PC-3 (cell line): ENCODE measurements around the gene SDC4. TPM values are rescaled to one million over a fixed set of nuclear protein-coding genes. Genes with fewer than 3 reads are reported as not detected.

Experiments used
- ATAC-seq: fragments of 200-7000 bp; cut with Tn5 transposase; 2 replicates; pipeline ENCODE4 v1.9.1; 2020; ENCODE audit warnings: mild to moderate bottlenecking, moderate library complexity
- BruUV-seq: library from RNA; stranded (reverse); fragments of 400-500 nt; replicated peaks from 2 replicates; lab custom pipeline; 2021; lab: Mats Ljungman, UMichigan
- CTCF ChIA-PET: fragments of 300-600 bp; sonication (Branson Sonifier 250); formaldehyde crosslinking; loops from one replicate; lab custom pipeline; 2022; ENCODE audit warnings: antibody characterized with exemption; lab: Charles Lee
- POLR2A ChIA-PET: fragments of 300-600 bp; sonication (Branson Sonifier 250); formaldehyde crosslinking; loops from one replicate; lab custom pipeline; 2022; ENCODE audit warnings: antibody characterized with exemption; ENCODE audit not compliant: unreplicated experiment; lab: Charles Lee
- DNase-seq: peaks from one replicate; pipeline ENCODE4 v3.0.0-alpha.2; 2015
- H2AFZ ChIP-seq: fragments of 300-600 bp; sonication (generic); 2 replicates; pipeline ENCODE4 v1.6.0; 2016; ENCODE audit warnings: antibody characterized with exemption, low read length
- H3F3A ChIP-seq: fragments of 300-600 bp; sonication (generic); one replicate; pipeline ENCODE4 v1.6.0; 2017; ENCODE audit warnings: antibody characterized with exemption, low read length, control low read depth, mild to moderate bottlenecking; ENCODE audit not compliant: unreplicated experiment
- H3K27ac ChIP-seq: fragments of 300-600 bp; sonication (generic); 2 replicates; pipeline ENCODE4 v1.5.1; 2016; ENCODE audit warnings: mild to moderate bottlenecking, low read length
- H3K27me3 ChIP-seq: fragments of 300-600 bp; sonication (generic); 2 replicates; pipeline ENCODE4 v1.6.1; 2016; ENCODE audit warnings: low read length, mixed read lengths
- H3K36me3 ChIP-seq: fragments of 300-600 bp; sonication (generic); 2 replicates; pipeline ENCODE4 v1.6.1; 2016; ENCODE audit warnings: low read depth, mixed run types, low read length, mixed read lengths
- H3K4me1 ChIP-seq: fragments of 300-600 bp; sonication (generic); 2 replicates; pipeline ENCODE4 v1.5.1; 2016; ENCODE audit warnings: low read length; ENCODE audit not compliant: insufficient read depth
- H3K4me2 ChIP-seq: fragments of 300-600 bp; sonication (generic); 2 replicates; pipeline ENCODE4 v1.6.0; 2016; ENCODE audit warnings: low read length
- H3K4me3 ChIP-seq: fragments of 300-600 bp; sonication (generic); 2 replicates; pipeline ENCODE4 v1.5.1; 2016; ENCODE audit warnings: mild to moderate bottlenecking, low read length, mixed read lengths
- H3K79me2 ChIP-seq: fragments of 300-600 bp; sonication (generic); 2 replicates; pipeline ENCODE4 v1.6.1; 2017; ENCODE audit warnings: low read length, mixed read lengths
- H3K9ac ChIP-seq: fragments of 300-600 bp; sonication (generic); 2 replicates; pipeline ENCODE4 v1.6.0; 2016; ENCODE audit warnings: mild to moderate bottlenecking, low read length
- H3K9me2 ChIP-seq: fragments of 300-600 bp; sonication (generic); replicated peaks from 2 replicates; pipeline ENCODE4 v1.6.1; 2016; ENCODE audit warnings: mixed run types, low read length, mixed read lengths
- H3K9me3 ChIP-seq: fragments of 300-600 bp; sonication (generic); 2 replicates; pipeline ENCODE4 v1.6.1; 2016; ENCODE audit warnings: low read length, mixed read lengths
- H4K20me1 ChIP-seq: fragments of 300-600 bp; sonication (generic); 2 replicates; pipeline ENCODE4 v1.6.1; 2016; ENCODE audit warnings: low read length, mixed read lengths
- EZH2 ChIP-seq: fragments of 300-600 bp; sonication (generic); IDR thresholded peaks from one replicate; pipeline ENCODE4 v1.6.1; 2017; ENCODE audit warnings: antibody characterized with exemption, mild to moderate bottlenecking, low read length; ENCODE audit not compliant: unreplicated experiment
- EZH2phosphoT487 ChIP-seq: fragments of 300-600 bp; sonication (generic); IDR thresholded peaks from 2 replicates; pipeline ENCODE4 v1.6.1; 2018; ENCODE audit warnings: mild to moderate bottlenecking, antibody characterized with exemption, low read length, borderline replicate concordance
- intact Hi-C: fragments of 100-400 bp; cut with micrococcal nuclease; formaldehyde crosslinking; loops from 2 replicates; pipeline ENCODE4 v1.9.0; 2023
- total RNA-seq: library from RNA; depleted of rRNA; stranded (reverse); fragments of >200 nt; gene quantifications from 2 replicates; pipeline ENCODE4 v1.2.3, GENCODE V29; 2014
- TF ChIP-seq, protein P1 (sequence below): fragments of 300-600 bp; sonication (generic); conservative IDR thresholded peaks from 2 replicates; pipeline ENCODE4 v1.5.1; 2017; ENCODE audit warnings: antibody characterized with exemption, low read depth, mild to moderate bottlenecking, low read length

SDC4 gene
- total RNA-seq, 1 experiment from 2014 or later = 134 TPM

GRCh38 chr20:45377269-45377668 is 29.0 kb upstream of the SDC4 start:
- Histone ChIP-seq H3K9me3 (no peaks in the 10 kb centered on the region), H4K20me1 (no peaks in the 10 kb centered on the region), H3K4me1 (peaks cover 1% of the 10 kb centered on the region), H3K4me3 (no peak overlapping the region), H2AFZ (no peak overlapping the region), H3K9ac (no peak overlapping the region), H3F3A (peaks cover under 1% of the 10 kb centered on the region), H3K4me2 (no peak overlapping the region), H3K27ac (no peak overlapping the region), H3K9me2 (no peaks in the 10 kb centered on the region), H3K79me2 (no peaks in the 10 kb centered on the region), H3K27me3 (no peaks in the 10 kb centered on the region), H3K36me3 (peaks cover 5% of the 10 kb centered on the region; the same call in 1 of the 2 replicates)
- POLR2A ChIA-PET = no interaction called here
- no TSS peak for BruUV-seq
- intact Hi-C loops = no loop called here
- CTCF ChIA-PET = interaction anchor here (1.3 kb wide), 1 partner anchor 59 kb away, joined by 3 read pairs; no protein-coding TSS in a partner anchor
- TF ChIP-seq EZH2 (no peak), EZH2phosphoT487 (no peak)
- TF ChIP-seq, protein P1, sequence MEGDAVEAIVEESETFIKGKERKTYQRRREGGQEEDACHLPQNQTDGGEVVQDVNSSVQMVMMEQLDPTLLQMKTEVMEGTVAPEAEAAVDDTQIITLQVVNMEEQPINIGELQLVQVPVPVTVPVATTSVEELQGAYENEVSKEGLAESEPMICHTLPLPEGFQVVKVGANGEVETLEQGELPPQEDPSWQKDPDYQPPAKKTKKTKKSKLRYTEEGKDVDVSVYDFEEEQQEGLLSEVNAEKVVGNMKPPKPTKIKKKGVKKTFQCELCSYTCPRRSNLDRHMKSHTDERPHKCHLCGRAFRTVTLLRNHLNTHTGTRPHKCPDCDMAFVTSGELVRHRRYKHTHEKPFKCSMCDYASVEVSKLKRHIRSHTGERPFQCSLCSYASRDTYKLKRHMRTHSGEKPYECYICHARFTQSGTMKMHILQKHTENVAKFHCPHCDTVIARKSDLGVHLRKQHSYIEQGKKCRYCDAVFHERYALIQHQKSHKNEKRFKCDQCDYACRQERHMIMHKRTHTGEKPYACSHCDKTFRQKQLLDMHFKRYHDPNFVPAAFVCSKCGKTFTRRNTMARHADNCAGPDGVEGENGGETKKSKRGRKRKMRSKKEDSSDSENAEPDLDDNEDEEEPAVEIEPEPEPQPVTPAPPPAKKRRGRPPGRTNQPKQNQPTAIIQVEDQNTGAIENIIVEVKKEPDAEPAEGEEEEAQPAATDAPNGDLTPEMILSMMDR = no peak
- DNase-seq (no peak), ATAC-seq (no peak)

DNA sequence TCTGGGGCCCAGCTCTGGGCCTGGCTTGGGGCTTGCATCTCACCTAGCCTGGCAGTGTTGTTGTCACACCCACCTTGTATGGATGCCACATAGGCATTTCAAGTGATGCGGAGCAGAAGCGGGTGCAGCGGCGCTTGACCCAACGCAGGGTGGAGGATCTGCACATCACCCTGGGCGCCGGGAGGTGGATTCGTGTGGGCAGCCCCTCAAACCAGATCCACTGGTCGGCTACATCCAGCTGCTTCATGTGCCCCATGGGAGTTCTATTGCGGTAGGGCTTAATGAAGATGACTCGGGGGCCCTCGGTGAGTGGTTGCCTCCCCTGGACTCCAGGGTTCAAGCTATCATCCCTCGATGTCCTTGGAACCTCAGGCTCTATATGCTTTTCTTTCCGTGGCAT is 26.7 kb upstream of the SDC4 start:
- H3K4me3 ChIP-seq = no peak overlapping the region
- H3K9me2 ChIP-seq = no peaks in the 10 kb centered on the region
- no peak overlapping the region for H3K27ac ChIP-seq
- H3K4me1 ChIP-seq = no peaks in the 10 kb centered on the region; the same call in 1 of the 2 replicates
- no peaks in the 10 kb centered on the region for H3K9me3 ChIP-seq
- TF ChIP-seq EZH2 = no peak
- POLR2A ChIA-PET = no interaction called here
- H3K9ac ChIP-seq = no peak overlapping the region
- CTCF ChIA-PET = no interaction called here
- BruUV-seq = no TSS peak
- no peaks in the 10 kb centered on the region for H3F3A ChIP-seq
- peaks cover 5% of the 10 kb centered on the region; the same call in 1 of the 2 replicates for H3K36me3 ChIP-seq
- intact Hi-C loops = loop anchor here (1.0 kb wide), 1 partner anchor 61 kb away; no protein-coding TSS in a partner anchor
- no peaks in the 10 kb centered on the region for H3K27me3 ChIP-seq
- H4K20me1 ChIP-seq = no peaks in the 10 kb centered on the region
- DNase-seq (no peak), ATAC-seq (no peak)
- H2AFZ ChIP-seq = no peak overlapping the region
- no peak overlapping the region for H3K4me2 ChIP-seq
- H3K79me2 ChIP-seq = no peaks in the 10 kb centered on the region

GRCh38 chr20:45374101-45374467 is 25.9 kb upstream of the SDC4 start:
- no TSS peak for BruUV-seq
- Histone ChIP-seq H3K9ac (no peak overlapping the region), H3F3A (no peaks in the 10 kb centered on the region), H3K36me3 (peaks cover 7% of the 10 kb centered on the region; the same call in 1 of the 2 replicates), H3K9me3 (no peaks in the 10 kb centered on the region), H3K9me2 (no peaks in the 10 kb centered on the region), H3K4me3 (no peak overlapping the region), H3K27ac (no peak overlapping the region), H2AFZ (no peak overlapping the region), H3K79me2 (no peaks in the 10 kb centered on the region), H3K4me2 (no peak overlapping the region), H3K4me1 (no peaks in the 10 kb centered on the region; the same call in 1 of the 2 replicates), H3K27me3 (no peaks in the 10 kb centered on the region), H4K20me1 (no peaks in the 10 kb centered on the region)
- ChIA-PET CTCF (interaction anchor here (0.7 to 2.1 kb wide), 13 partner anchors 9 to 76 kb away, joined by 3 to 80 read pairs (median 5); partner anchors contain the start of gene SYS1), POLR2A (interaction anchor here (0.6 kb wide), 1 partner anchor 46 kb away, joined by 6 read pairs; no protein-coding TSS in a partner anchor)
- ATAC-seq (no peak), DNase-seq (no peak)
- intact Hi-C loops = loop anchor here (1.0 kb wide), 1 partner anchor 62 kb away; no protein-coding TSS in a partner anchor
- no peak for TF ChIP-seq EZH2
- TF ChIP-seq, protein P1 = no peak; the same call in 1 of the 2 replicates
- TF ChIP-seq EZH2phosphoT487 = no peak
